ENCODE measurements around the gene XYLT2. TPM values are rescaled to one million over a fixed set of nuclear protein-coding genes. Genes with fewer than 3 reads are reported as not detected.

Gene XYLT2
- total and polyA plus RNA-seq, 2 donors (not counting 3 experiments of a cell fraction or from before 2014, with no cell fraction given) = 19.1 to 26.6 TPM

DNA sequence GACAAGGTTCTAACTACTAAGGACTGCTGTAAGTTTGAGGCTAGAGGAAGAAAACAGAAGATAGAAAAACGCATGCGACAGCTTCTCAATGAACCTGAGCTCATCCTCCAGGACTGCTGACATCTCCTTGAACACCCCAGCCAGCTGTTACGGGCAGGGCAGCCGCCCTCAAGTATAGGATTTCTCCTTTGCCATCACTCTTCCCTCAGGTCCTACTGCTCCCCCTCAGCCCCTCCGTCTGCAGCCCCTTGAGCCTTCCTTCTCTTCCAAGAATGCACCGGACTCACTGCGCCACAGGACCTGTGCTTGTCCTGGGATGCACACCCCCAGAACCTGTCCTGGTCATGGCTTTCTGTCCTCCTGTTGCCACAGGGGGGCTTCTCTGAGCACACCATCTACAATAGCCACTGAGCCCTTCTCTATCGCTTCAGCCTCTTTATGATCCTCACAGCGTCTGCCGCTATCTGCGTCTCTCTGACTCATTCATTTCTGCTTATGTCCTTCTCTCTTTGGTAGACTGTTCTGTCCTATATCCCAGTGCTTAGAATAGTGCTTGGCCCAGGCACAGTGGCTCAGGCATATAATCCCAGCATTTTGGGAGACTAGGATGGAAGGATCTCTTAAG, 15.7 kb upstream of the XYLT2 start:
- Histone ChIP-seq H4K20me1 (replicated peaks; ENCODE audit: control insufficient read depth, extremely low read depth, insufficient read depth, low read length) (no peaks in the 10 kb centered on the region), H3K27me3 (ENCODE audit: control insufficient read depth in 2 of 2, insufficient read depth in 2 of 2, low read length in 2 of 2) (peaks cover 9 to 11% of the 10 kb centered on the region in 2 experiments), H3K36me3 (ENCODE audit: control insufficient read depth in 2 of 2, extremely low read depth in 1 of 2, insufficient read depth in 2 of 2, low read length in 2 of 2) (no peaks in the 10 kb centered on the region), H3K4me2 (ENCODE audit: insufficient read depth, low read length) (no peak overlapping the region), H2AFZ (ENCODE audit: low read depth, low read length) (no peak overlapping the region), H3K4me3 (replicated peaks in 1 of 3; ENCODE audit: insufficient read depth in 1 of 3, low read depth in 1 of 3, low read length in 3 of 3) (no peak overlapping the region), H3K79me2 (ENCODE audit: control insufficient read depth, insufficient read depth, low read length) (no peaks in the 10 kb centered on the region), H3K27ac (ENCODE audit: insufficient read depth, low read depth, low read length) (no peak overlapping the region), H3K9ac (replicated peaks; ENCODE audit: extremely low read depth, insufficient read depth, low read length) (no peak overlapping the region), H3K4me1 (ENCODE audit: control insufficient read depth, extremely low read depth, insufficient read depth, low read length) (no peaks in the 10 kb centered on the region), H3K9me3 (replicated peaks; ENCODE audit: control insufficient read depth, insufficient read depth, low read length) (no peaks in the 10 kb centered on the region), H3K9me1 (replicated peaks; ENCODE audit: control insufficient read depth, extremely low read depth, insufficient read depth, low read length) (no peaks in the 10 kb centered on the region)
- FAIRE-seq = no peak
- CTCF ChIA-PET = interaction anchor here (0.8 to 0.9 kb wide), 2 partner anchors 16 to 130 kb away, joined by 3 to 5 read pairs; partner anchors contain the start of gene XYLT2
- TF ChIP-seq GATA2 (IDR thresholded peaks at IDR 0.05; ENCODE audit: insufficient read depth, insufficient read length, low read depth, low read length) = no peak
- TF ChIP-seq POLR2AphosphoS5 (IDR thresholded peaks at IDR 0.05; ENCODE audit: insufficient read depth, low read depth, low read length) = no peak
- no peak for TF ChIP-seq JUN (IDR thresholded peaks at IDR 0.05; ENCODE audit: borderline replicate concordance, insufficient read depth, insufficient read length, low read depth)
- no peak for TF ChIP-seq POLR2A (IDR thresholded peaks at IDR 0.05; ENCODE audit: low read depth, low read length)
- TF ChIP-seq FOS (IDR thresholded peaks at IDR 0.05; ENCODE audit: borderline replicate concordance, insufficient read depth, low read length) = no peak
- no peak for TF ChIP-seq MYC (IDR thresholded peaks at IDR 0.05; ENCODE audit: low read depth, low read length)
- TF ChIP-seq, protein P1, sequence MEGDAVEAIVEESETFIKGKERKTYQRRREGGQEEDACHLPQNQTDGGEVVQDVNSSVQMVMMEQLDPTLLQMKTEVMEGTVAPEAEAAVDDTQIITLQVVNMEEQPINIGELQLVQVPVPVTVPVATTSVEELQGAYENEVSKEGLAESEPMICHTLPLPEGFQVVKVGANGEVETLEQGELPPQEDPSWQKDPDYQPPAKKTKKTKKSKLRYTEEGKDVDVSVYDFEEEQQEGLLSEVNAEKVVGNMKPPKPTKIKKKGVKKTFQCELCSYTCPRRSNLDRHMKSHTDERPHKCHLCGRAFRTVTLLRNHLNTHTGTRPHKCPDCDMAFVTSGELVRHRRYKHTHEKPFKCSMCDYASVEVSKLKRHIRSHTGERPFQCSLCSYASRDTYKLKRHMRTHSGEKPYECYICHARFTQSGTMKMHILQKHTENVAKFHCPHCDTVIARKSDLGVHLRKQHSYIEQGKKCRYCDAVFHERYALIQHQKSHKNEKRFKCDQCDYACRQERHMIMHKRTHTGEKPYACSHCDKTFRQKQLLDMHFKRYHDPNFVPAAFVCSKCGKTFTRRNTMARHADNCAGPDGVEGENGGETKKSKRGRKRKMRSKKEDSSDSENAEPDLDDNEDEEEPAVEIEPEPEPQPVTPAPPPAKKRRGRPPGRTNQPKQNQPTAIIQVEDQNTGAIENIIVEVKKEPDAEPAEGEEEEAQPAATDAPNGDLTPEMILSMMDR (IDR thresholded peaks at IDR 0.05; ENCODE audit: extremely low read depth in 1 of 2, insufficient read depth in 1 of 2, low read depth in 1 of 2, low read length in 2 of 2) = no peak
- no peak for TF ChIP-seq EZH2 (IDR thresholded peaks at IDR 0.05; ENCODE audit: borderline replicate concordance, low read depth, low read length, severe bottlenecking)
- TF ChIP-seq, protein P2, sequence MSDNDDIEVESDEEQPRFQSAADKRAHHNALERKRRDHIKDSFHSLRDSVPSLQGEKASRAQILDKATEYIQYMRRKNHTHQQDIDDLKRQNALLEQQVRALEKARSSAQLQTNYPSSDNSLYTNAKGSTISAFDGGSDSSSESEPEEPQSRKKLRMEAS (IDR thresholded peaks at IDR 0.05; ENCODE audit: insufficient read depth, insufficient read length) = no peak
- no TSS peak for BruUV-seq (replicated peaks)
- dilution Hi-C loops (cut with MboI; ENCODE audit: extremely low pct_ligation_motif_present, low sequenced_read_pairs) (no loop called here), intact Hi-C loops (cut with micrococcal nuclease) (no loop called here)
- POLR2A ChIA-PET = no interaction called here
- no peak for DNase-seq (ENCODE audit: low read depth, low spot score)
